ENCODE data around the gene LIN52. TPM values are rescaled to one million over a fixed set of nuclear protein-coding genes. Genes with fewer than 3 reads are reported as not detected.

Gene LIN52
- total RNA-seq, 1 experiment from 2014 or later, result 16.9 TPM

DNA sequence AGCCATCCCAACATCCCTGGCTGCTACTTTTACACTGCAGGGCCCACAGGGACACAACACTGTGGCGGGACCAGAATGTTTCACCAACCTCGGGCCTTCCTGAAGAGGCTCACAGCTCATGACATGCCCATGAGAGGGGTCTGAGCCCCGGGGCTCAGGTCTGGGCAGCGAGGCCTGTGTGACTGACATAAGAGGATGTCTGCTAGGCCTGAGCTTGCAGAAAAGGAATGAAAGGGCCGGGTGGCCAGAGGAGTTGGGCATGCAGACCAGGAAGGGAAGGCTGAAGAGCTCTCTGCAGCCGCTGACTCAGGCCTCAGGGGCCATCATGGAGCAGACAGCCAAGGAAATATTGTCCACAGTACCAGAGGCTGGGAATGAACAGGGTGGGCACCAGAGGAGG lies 136.2 kb downstream of the LIN52 start:
- ChIA-PET CTCF (no interaction called here), POLR2A (ENCODE audit: low non-redundant PET) (no interaction called here)
- no peak for TF ChIP-seq EZH2 (IDR thresholded peaks at IDR 0.05; ENCODE audit: borderline replicate concordance, low read depth, low read length, poor library complexity, severe bottlenecking)
- TF ChIP-seq, protein P1, sequence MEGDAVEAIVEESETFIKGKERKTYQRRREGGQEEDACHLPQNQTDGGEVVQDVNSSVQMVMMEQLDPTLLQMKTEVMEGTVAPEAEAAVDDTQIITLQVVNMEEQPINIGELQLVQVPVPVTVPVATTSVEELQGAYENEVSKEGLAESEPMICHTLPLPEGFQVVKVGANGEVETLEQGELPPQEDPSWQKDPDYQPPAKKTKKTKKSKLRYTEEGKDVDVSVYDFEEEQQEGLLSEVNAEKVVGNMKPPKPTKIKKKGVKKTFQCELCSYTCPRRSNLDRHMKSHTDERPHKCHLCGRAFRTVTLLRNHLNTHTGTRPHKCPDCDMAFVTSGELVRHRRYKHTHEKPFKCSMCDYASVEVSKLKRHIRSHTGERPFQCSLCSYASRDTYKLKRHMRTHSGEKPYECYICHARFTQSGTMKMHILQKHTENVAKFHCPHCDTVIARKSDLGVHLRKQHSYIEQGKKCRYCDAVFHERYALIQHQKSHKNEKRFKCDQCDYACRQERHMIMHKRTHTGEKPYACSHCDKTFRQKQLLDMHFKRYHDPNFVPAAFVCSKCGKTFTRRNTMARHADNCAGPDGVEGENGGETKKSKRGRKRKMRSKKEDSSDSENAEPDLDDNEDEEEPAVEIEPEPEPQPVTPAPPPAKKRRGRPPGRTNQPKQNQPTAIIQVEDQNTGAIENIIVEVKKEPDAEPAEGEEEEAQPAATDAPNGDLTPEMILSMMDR (conservative IDR thresholded peaks at IDR 0.05; ENCODE audit: low read depth, low read length), result no peak
- intact Hi-C loops (cut with micrococcal nuclease; ENCODE audit: unreplicated experiment), result no loop called here
- no peak overlapping the region for H3K27ac ChIP-seq (ENCODE audit: low read depth, low read length, poor library complexity, severe bottlenecking)
- H3K36me3 ChIP-seq (ENCODE audit: insufficient read depth, low read length, poor library complexity, severe bottlenecking), result no peaks in the 10 kb centered on the region
- BruUV-seq (replicated peaks), result no TSS peak
- H3K27me3 ChIP-seq (replicated peaks; ENCODE audit: insufficient read depth, low read depth, low read length, poor library complexity), result no peaks in the 10 kb centered on the region
- no peak overlapping the region for H3K4me3 ChIP-seq (ENCODE audit: low read depth, low read length, poor library complexity, severe bottlenecking)
- no peaks in the 10 kb centered on the region for H3K4me1 ChIP-seq (ENCODE audit: insufficient read depth, low read length, poor library complexity, severe bottlenecking)
- H3K9me3 ChIP-seq (ENCODE audit: low read depth, low read length, poor library complexity, severe bottlenecking), result no peaks in the 10 kb centered on the region
- no peak for DNase-seq (ENCODE audit: low spot score)

DNA sequence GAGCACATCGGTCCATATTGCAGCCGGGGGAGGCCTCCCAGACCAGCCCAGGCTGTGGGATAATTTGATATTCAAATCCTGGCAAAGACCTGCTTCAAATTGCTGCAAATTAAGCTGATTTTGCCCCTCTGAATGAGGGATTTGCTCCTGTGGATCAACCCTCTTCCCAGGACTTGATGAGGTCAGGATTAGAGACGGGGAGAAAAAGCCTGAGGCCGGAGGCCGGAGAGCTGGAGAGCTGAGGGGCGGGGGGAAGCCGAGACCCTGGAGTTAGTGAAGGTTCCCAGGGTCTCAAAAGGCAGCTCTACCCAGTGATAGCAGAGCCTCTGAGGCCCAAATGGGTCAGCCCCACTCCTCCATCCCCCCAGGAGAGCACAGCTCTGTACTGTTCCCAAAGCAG lies 137.0 kb downstream of the LIN52 start:
- ChIA-PET CTCF (no interaction called here), POLR2A (ENCODE audit: low non-redundant PET) (no interaction called here)
- DNase-seq (ENCODE audit: low spot score), result no peak
- intact Hi-C loops (cut with micrococcal nuclease; ENCODE audit: unreplicated experiment), result no loop called here
- H3K4me3 ChIP-seq (ENCODE audit: low read depth, low read length, poor library complexity, severe bottlenecking), result no peak overlapping the region
- no peak overlapping the region for H3K27ac ChIP-seq (ENCODE audit: low read depth, low read length, poor library complexity, severe bottlenecking)
- H3K9me3 ChIP-seq (ENCODE audit: low read depth, low read length, poor library complexity, severe bottlenecking), result no peaks in the 10 kb centered on the region
- no peak for TF ChIP-seq EZH2 (IDR thresholded peaks at IDR 0.05; ENCODE audit: borderline replicate concordance, low read depth, low read length, poor library complexity, severe bottlenecking)
- TF ChIP-seq, protein P1 (conservative IDR thresholded peaks at IDR 0.05; ENCODE audit: low read depth, low read length), result no peak
- H3K27me3 ChIP-seq (replicated peaks; ENCODE audit: insufficient read depth, low read depth, low read length, poor library complexity), result no peaks in the 10 kb centered on the region
- no peaks in the 10 kb centered on the region for H3K36me3 ChIP-seq (ENCODE audit: insufficient read depth, low read length, poor library complexity, severe bottlenecking)
- H3K4me1 ChIP-seq (ENCODE audit: insufficient read depth, low read length, poor library complexity, severe bottlenecking), result no peaks in the 10 kb centered on the region
- BruUV-seq (replicated peaks), result no TSS peak

DNA sequence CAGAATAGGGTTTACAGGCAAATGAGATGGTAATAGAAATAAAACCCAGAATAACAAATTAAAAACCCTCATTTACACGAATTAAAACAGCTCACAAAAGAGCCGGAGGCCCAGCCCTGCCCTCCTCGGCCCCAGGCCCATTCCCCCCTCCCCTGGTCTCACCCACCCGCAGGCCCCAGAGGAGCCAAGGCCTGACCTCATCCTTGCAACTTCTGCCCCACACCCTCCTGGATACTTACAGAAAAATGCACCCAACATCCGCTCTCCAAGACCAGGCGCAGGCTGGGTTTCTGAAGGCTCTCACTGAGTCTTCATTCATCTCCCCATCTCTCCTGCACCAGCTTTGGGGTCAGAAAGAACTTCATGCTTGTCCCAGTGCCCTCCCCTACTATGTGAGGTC lies 138.3 kb downstream of the LIN52 start:
- Histone ChIP-seq H3K4me3 (ENCODE audit: low read depth, low read length, poor library complexity, severe bottlenecking) (no peak overlapping the region), H3K27me3 (replicated peaks; ENCODE audit: insufficient read depth, low read depth, low read length, poor library complexity) (peaks cover 5% of the 10 kb centered on the region), H3K4me1 (ENCODE audit: insufficient read depth, low read length, poor library complexity, severe bottlenecking) (no peaks in the 10 kb centered on the region), H3K27ac (ENCODE audit: low read depth, low read length, poor library complexity, severe bottlenecking) (no peak overlapping the region), H3K36me3 (ENCODE audit: insufficient read depth, low read length, poor library complexity, severe bottlenecking) (no peaks in the 10 kb centered on the region), H3K9me3 (ENCODE audit: low read depth, low read length, poor library complexity, severe bottlenecking) (no peaks in the 10 kb centered on the region)
- ChIA-PET CTCF (no interaction called here), POLR2A (ENCODE audit: low non-redundant PET) (no interaction called here)
- BruUV-seq (replicated peaks), result no TSS peak
- intact Hi-C loops (cut with micrococcal nuclease; ENCODE audit: unreplicated experiment), result no loop called here
- TF ChIP-seq, protein P1 (conservative IDR thresholded peaks at IDR 0.05; ENCODE audit: low read depth, low read length), result no peak
- TF ChIP-seq EZH2 (IDR thresholded peaks at IDR 0.05; ENCODE audit: borderline replicate concordance, low read depth, low read length, poor library complexity, severe bottlenecking), result no peak
- DNase-seq (ENCODE audit: low spot score), result no peak

Measured in A673 (cell line).